ENCODE measurements around the gene TAOK3.

DNA sequence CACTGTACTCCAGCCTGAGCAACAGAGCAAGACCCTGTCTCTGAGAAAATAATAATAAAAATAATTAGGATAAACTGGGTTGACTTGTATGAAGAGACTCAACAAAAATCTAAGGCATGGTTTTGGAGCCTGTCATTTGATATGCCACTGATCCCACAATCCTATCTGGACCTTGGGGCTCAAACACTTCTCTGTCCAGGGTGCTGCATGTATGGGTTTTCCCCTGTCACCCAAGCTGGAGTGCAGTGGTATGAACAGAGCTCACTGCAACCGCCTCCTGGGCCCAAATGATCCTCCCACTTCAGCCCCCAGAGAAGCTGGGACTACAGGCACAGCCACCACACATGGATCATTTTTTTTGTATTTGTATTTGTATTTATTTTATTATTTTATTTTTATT is 263.6 kb downstream of the TAOK3 start:
- TF ChIP-seq, protein P1, sequence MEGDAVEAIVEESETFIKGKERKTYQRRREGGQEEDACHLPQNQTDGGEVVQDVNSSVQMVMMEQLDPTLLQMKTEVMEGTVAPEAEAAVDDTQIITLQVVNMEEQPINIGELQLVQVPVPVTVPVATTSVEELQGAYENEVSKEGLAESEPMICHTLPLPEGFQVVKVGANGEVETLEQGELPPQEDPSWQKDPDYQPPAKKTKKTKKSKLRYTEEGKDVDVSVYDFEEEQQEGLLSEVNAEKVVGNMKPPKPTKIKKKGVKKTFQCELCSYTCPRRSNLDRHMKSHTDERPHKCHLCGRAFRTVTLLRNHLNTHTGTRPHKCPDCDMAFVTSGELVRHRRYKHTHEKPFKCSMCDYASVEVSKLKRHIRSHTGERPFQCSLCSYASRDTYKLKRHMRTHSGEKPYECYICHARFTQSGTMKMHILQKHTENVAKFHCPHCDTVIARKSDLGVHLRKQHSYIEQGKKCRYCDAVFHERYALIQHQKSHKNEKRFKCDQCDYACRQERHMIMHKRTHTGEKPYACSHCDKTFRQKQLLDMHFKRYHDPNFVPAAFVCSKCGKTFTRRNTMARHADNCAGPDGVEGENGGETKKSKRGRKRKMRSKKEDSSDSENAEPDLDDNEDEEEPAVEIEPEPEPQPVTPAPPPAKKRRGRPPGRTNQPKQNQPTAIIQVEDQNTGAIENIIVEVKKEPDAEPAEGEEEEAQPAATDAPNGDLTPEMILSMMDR (IDR thresholded peaks at IDR 0.05; ENCODE audit: low read length), result no peak
- TF ChIP-seq EZH2 (IDR thresholded peaks at IDR 0.05; ENCODE audit: borderline replicate concordance, low read length), result no peak

All from OCI-LY1 (cell line).